ENCODE measurements around the gene COL8A1. TPM values are rescaled to one million over a fixed set of nuclear protein-coding genes. Genes with fewer than 3 reads are reported as not detected.

The COL8A1 gene
- total RNA-seq, 1 donor from 2014 or later: 3,403 TPM

DNA sequence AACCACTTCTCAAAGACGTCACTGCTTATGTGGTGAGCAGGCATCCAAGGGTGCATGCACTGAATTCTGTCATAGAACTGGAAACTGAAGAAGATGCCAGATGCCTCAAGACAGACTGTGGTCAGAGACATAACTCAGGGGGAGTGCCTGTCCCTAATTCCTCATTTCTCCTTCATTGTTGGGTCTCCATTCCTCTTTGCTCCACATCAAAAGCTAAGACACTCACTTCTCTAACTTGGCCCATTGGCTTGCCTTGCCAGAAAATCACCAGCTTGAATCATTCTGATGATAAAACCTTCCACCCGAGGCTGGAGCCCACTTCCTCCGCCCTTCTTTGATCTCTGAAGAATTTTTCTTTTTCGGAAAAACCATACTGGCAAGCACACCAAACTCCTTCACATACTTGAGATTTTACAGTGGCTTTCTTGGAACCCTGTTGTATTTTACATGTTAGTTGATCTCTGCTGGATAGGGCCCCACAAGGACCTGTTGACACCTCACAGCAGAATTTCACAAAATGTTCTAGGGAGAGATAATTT lies 69.9 kb downstream of the COL8A1 start:
- peaks cover 79% of the 10 kb centered on the region for H3K4me1 Mint-ChIP-seq (ENCODE audit: unreplicated experiment)
- H3K36me3 Mint-ChIP-seq (ENCODE audit: unreplicated experiment): peaks cover 80% of the 10 kb centered on the region
- H3K27ac Mint-ChIP-seq (ENCODE audit: unreplicated experiment): peak overlapping the region; percentile 85
- TF ChIP-seq, protein P1, sequence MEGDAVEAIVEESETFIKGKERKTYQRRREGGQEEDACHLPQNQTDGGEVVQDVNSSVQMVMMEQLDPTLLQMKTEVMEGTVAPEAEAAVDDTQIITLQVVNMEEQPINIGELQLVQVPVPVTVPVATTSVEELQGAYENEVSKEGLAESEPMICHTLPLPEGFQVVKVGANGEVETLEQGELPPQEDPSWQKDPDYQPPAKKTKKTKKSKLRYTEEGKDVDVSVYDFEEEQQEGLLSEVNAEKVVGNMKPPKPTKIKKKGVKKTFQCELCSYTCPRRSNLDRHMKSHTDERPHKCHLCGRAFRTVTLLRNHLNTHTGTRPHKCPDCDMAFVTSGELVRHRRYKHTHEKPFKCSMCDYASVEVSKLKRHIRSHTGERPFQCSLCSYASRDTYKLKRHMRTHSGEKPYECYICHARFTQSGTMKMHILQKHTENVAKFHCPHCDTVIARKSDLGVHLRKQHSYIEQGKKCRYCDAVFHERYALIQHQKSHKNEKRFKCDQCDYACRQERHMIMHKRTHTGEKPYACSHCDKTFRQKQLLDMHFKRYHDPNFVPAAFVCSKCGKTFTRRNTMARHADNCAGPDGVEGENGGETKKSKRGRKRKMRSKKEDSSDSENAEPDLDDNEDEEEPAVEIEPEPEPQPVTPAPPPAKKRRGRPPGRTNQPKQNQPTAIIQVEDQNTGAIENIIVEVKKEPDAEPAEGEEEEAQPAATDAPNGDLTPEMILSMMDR (IDR thresholded peaks at IDR 0.05): no peak
- H3K27me3 Mint-ChIP-seq (ENCODE audit: unreplicated experiment): no peaks in the 10 kb centered on the region
- H3K9me3 Mint-ChIP-seq (ENCODE audit: unreplicated experiment): no peaks in the 10 kb centered on the region
- H3K4me3 Mint-ChIP-seq (ENCODE audit: unreplicated experiment): no peak overlapping the region
- DNase-seq (ENCODE audit: extremely low spot score, unreplicated experiment): no peak

GRCh38 chr3:99709686-99710085 lies 71.3 kb downstream of the COL8A1 start:
- Mint-ChIP-seq H3K36me3 (ENCODE audit: unreplicated experiment) (peaks cover 78% of the 10 kb centered on the region), H3K27me3 (ENCODE audit: unreplicated experiment) (no peaks in the 10 kb centered on the region), H3K4me1 (ENCODE audit: unreplicated experiment) (peaks cover 83% of the 10 kb centered on the region), H3K27ac (ENCODE audit: unreplicated experiment) (peak overlapping the region; percentile 85), H3K4me3 (ENCODE audit: unreplicated experiment) (no peak overlapping the region), H3K9me3 (ENCODE audit: unreplicated experiment) (no peaks in the 10 kb centered on the region)
- TF ChIP-seq, protein P1 (IDR thresholded peaks at IDR 0.05): no peak
- DNase-seq (ENCODE audit: extremely low spot score, unreplicated experiment): no peak

DNA sequence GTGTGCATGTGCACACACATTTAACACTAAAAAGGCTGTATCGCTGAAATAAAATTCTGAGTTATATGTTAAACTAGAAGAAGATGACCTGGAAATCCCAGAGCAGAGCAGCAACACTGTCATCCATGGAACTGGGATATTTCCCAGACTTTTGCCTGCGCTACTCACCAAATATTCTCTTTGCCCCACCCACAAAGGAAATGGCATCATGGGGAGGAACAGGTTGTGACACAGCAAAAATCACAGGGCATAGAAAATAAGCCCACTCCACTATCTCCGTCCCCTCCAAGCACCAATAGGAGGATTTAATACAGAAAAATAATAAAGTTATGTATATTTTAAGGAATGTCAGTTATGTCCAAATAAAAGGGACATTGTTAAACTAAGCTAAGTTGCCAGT lies 71.7 kb downstream of the COL8A1 start:
- H3K36me3 Mint-ChIP-seq (ENCODE audit: unreplicated experiment): peaks cover 74% of the 10 kb centered on the region
- no peaks in the 10 kb centered on the region for H3K27me3 Mint-ChIP-seq (ENCODE audit: unreplicated experiment)
- no peak overlapping the region for H3K4me3 Mint-ChIP-seq (ENCODE audit: unreplicated experiment)
- no peaks in the 10 kb centered on the region for H3K9me3 Mint-ChIP-seq (ENCODE audit: unreplicated experiment)
- TF ChIP-seq, protein P1 (IDR thresholded peaks at IDR 0.05): no peak
- no peak for DNase-seq (ENCODE audit: extremely low spot score, unreplicated experiment)
- peak overlapping the region; percentile 85 for H3K27ac Mint-ChIP-seq (ENCODE audit: unreplicated experiment)
- peaks cover 83% of the 10 kb centered on the region for H3K4me1 Mint-ChIP-seq (ENCODE audit: unreplicated experiment)

GRCh38 chr3:99711351-99711750 lies 73.0 kb downstream of the COL8A1 start:
- peaks cover 85% of the 10 kb centered on the region for H3K4me1 Mint-ChIP-seq (ENCODE audit: unreplicated experiment)
- no peaks in the 10 kb centered on the region for H3K27me3 Mint-ChIP-seq (ENCODE audit: unreplicated experiment)
- no peak for DNase-seq (ENCODE audit: extremely low spot score, unreplicated experiment)
- TF ChIP-seq, protein P1 (IDR thresholded peaks at IDR 0.05): no peak
- no peak overlapping the region for H3K4me3 Mint-ChIP-seq (ENCODE audit: unreplicated experiment)
- H3K36me3 Mint-ChIP-seq (ENCODE audit: unreplicated experiment): peaks cover 72% of the 10 kb centered on the region
- H3K9me3 Mint-ChIP-seq (ENCODE audit: unreplicated experiment): no peaks in the 10 kb centered on the region
- peak overlapping the region; percentile 85 for H3K27ac Mint-ChIP-seq (ENCODE audit: unreplicated experiment)

DNA sequence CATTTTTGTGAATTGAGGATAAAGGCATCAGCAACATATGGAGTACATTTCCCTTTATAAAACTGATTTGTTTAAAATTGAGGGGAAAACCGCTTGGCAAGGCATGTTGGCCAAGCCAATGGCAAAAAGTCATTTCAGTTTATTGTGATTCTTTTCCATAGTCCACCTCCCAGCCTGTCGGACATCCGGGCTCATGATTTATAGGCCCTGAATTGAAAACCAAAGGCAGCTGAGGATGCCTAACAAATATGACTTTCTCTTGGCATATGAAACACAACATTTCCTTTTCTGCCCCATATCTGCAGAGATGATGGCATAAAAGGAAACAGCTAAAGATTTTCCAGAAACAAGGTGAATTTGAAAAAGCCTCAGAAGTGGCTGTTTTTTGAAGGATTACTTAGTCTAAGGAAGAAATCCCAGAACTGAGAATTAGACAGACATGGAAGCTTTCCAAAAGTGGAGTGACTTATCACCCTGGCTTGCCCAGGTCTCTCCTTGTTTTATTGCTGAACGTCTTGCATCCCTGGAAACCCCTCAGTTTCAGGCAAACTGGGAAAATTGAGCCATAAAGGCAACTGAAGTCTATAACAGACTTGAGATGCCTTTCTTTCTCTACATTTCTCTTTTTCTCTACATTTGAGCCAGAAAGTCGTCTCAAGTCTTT lies 74.0 kb downstream of the COL8A1 start:
- H3K9me3 Mint-ChIP-seq (ENCODE audit: unreplicated experiment): no peaks in the 10 kb centered on the region
- H3K4me1 Mint-ChIP-seq (ENCODE audit: unreplicated experiment): peaks cover 84% of the 10 kb centered on the region
- peaks cover 64% of the 10 kb centered on the region for H3K36me3 Mint-ChIP-seq (ENCODE audit: unreplicated experiment)
- TF ChIP-seq, protein P1 (IDR thresholded peaks at IDR 0.05): no peak
- no peak overlapping the region for H3K4me3 Mint-ChIP-seq (ENCODE audit: unreplicated experiment)
- no peak for DNase-seq (ENCODE audit: extremely low spot score, unreplicated experiment)
- no peaks in the 10 kb centered on the region for H3K27me3 Mint-ChIP-seq (ENCODE audit: unreplicated experiment)
- peak overlapping the region; percentile 87 for H3K27ac Mint-ChIP-seq (ENCODE audit: unreplicated experiment)
